Effector CD8-positive, alpha-beta T cell (primary cell): ENCODE results near the gene TBX4.
"Not testable (repeated sequence)": the region's sequence is repeated elsewhere in the genome, so short reads cannot be mapped to it uniquely, and the experiment has no call there.

Source experiments
- DNase-seq: peaks from one replicate; lab custom pipeline; 2025; lab: John Stamatoyannopoulos, UW

Gene TBX4

DNA sequence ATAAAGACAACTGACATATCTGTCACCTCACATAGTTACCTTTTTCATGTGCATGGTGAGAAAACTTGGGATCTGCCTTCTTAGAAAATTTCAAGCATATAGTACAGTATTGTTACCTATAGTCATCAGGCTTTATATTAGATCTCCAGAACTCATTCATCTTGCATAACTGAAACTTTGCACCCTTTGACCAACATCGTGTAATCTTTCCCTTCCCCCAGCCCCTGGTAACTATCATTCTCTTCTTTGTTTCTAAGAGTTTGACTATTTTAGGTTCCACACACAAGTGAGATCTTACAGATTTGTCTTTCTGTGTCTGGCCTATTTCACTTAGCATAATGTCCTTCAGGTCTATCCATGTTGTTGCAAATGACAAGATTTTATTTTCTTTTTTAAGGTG is 22.9 kb upstream of the TBX4 start:
- no peak for DNase-seq

- not testable (repeated sequence) for DNase-seq
Measured at GRCh38 chr17:61429831-61430230, 22.4 kb upstream of the TBX4 start.

- no peak for DNase-seq
Measured at GRCh38 chr17:61431594-61432311, 20.5 kb upstream of the TBX4 start.

DNA sequence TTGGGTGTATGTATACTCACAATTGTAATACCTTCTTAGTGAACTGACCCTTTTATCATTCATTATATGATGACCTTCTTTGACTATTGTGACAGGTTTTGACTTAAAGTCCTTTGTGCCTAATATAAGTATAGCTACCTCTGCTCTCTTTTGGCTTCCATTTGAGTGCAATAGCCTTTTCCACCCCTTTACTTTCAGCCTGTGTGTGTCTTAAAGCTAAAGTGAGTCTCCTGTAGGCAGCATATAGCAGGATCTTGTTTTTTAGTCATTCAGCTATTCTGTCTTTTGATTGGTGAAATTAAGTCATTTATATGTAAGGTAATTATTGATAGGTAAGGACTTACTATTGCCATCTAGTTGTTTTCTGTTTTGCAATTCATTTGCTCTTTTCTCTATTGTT is 15.9 kb upstream of the TBX4 start:
- DNase-seq, result no peak

DNA sequence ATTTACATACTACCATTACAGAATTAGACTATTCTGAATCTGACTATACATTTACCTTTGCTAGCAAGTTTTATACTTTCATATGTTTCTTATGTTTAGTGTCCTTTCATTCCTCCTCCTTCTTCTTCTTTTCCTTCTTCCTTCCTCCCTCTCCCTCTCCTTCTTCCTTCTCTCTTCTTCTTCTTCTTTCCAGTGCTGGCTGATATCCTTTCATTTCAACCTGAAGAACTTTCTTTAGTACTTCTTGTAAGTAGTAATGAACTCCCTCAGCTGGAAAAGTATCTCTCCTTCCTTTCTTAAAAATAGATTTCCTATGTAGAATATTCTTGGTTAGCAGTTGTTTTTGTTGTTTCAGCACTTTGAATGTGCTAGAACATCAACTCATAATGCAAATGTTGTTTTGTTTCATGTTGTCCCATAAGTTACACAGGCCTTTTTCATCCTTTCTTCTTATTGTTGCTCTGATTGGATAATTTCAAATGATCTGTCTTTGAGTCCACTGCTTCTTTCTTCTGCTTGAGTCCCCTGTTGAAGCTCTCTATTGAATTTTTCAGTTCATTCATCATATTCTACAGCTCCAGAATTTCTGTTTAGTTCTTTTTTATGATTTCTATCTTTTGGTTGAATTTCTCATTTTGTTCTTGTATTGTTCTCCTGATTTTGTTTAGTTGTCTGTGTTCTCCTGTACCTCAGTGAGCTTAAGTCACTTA is 15.1 kb upstream of the TBX4 start:
- DNase-seq, result no peak

GRCh38 chr17:61440697-61441096 is 11.5 kb upstream of the TBX4 start:
- DNase-seq, result no peak

DNA sequence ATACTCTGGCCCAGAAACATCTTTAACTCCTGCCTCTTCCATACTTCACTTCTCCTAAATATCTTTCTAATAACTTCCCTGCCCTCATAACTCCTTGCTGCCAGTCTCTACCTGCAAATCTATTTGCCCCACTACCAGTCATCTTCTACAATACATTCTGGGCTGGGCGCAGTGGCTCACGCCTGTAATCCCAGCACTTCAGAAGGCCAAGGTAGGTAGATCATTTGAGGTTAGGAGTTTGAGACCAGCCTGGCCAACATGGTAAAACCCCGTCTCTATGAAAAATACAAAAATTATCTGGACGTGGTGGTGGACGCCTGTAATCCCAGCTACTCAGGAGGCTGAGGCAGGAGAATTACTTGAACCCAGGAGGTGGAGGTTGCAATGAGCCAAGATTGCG is 10.7 kb upstream of the TBX4 start:
- not testable (repeated sequence) for DNase-seq

DNA sequence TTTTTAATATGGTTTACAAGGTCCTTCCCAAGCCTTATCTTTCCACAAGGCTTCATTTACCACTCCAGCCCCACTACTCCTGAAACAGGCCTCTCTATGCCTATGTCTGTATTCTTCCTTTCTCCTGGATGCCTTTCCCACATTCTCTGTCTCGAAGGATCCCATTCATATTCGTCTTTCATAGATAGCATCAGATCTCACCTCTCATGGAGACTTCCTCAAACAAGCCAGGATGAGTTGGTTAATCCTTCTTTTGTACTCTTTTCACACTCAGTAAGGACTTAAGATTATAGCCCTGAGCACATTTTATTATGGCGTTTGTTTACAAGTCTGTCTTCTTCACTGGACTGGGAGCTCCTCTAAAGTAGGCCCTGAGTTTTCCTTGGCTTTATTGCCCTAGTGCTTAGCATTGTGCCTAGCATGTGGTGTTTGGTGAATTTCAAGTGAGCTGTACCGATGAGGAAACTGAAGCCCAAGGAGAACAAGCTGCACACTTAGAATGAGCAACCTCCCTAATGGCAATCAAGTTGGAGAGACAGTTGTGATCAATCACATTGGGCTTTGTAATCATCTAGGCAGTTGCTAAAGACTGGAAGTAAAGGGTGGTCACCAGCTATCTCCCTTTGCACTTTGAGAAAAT is 10.0 kb upstream of the TBX4 start:
- no peak for DNase-seq

DNA sequence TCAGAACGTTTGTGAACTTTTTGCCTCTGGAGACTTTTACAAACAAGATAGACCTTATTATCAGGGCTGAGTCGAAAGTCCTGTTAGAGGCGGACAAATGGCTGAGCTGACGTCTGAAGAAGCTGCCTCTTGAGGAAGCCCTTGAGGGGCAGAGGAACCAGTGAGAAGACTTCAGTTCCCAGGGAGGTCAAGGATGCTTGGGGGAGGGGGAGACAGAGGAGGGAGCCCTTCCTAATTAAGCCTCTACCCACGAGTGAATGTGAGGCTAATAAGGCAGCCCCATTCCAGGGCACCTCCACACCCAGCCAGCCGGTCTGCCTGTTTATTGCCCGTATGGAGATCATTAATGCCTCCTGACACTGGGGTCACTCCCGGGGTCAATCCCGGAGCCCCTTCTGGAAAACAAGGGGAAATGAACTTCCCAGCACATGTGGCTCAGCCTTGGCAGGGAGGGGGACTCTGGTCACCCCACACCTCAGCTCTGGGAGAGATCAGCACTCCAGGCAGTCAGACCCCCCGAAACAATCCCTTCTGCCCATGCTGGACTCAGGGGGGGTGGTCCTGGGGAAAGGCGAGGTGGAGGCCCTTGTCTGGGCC is 9.2 kb upstream of the TBX4 start:
- no peak for DNase-seq

DNA sequence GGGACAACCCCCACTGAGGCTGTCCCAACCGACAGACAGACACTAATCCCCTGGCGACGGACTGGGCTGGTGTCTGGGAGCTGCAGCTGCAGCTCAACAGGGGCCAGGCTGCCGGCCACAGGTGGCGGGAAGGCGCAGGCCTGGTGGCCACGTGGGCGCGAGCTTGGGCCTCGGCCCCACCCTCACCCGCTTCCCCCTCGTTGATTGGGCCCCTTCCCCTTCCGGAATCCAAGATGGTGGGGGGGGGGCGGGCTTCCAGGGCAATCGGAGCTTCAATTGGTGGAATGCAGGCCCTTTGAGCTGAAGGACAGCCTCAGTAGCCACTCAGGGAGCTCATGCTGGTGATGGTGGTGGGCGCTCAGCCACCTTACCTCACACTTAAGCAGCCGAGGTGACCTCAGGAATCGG is 8.7 kb upstream of the TBX4 start:
- no peak for DNase-seq

DNA sequence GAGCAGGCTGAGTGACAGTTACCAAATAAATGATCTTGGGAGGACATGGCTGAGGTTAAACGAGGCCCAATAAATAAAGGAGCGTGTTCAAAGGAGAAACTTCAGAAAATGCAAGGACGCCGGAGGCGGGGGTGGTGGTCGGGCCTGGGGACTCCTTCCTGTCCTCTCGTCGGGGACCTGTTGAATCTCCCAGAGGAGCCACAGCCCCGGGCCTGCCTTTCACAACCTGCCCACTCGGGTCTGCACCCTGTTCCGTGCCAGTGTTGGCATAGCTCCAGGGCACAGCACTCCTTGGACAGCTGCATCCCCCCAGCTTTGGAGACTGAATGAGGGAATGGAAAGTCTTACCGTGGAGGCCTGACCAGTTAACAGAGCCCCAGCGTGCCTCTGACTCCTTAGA is 8.1 kb upstream of the TBX4 start:
- no peak for DNase-seq

- no peak for DNase-seq
Measured at GRCh38 chr17:61444831-61445230, 7.4 kb upstream of the TBX4 start.

- no peak for DNase-seq
Measured at GRCh38 chr17:61447358-61447757, 4.9 kb upstream of the TBX4 start.

- no peak for DNase-seq
Measured at GRCh38 chr17:61448042-61448441, 4.2 kb upstream of the TBX4 start.

DNA sequence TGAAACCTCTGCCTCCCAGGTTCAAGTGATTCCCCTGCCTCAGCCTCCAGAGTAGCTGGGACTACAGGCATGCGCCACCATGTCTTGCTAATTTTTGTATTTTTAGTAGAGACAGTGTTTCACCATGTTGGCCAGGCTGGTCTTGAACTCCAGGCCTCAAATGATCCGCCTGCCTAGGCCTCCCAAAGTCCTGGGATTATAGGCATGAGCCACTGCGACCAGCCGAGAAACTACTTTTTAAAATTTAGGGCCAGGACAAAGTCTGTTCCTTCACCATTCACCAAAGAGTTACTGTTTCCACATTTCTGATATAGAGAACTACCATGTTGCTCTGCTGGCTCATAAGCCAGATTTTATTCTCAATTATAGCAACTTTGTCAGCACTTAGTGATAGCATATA is 3.1 kb upstream of the TBX4 start:
- not testable (repeated sequence) for DNase-seq

GRCh38 chr17:61449707-61450640 is 2.2 kb upstream of the TBX4 start:
- no peak for DNase-seq

GRCh38 chr17:61450641-61451537 is 1.3 kb upstream of the TBX4 start:
- DNase-seq, result no peak

GRCh38 chr17:61451538-61452300 is 503 bp upstream of the TBX4 start:
- DNase-seq, result no peak

DNA sequence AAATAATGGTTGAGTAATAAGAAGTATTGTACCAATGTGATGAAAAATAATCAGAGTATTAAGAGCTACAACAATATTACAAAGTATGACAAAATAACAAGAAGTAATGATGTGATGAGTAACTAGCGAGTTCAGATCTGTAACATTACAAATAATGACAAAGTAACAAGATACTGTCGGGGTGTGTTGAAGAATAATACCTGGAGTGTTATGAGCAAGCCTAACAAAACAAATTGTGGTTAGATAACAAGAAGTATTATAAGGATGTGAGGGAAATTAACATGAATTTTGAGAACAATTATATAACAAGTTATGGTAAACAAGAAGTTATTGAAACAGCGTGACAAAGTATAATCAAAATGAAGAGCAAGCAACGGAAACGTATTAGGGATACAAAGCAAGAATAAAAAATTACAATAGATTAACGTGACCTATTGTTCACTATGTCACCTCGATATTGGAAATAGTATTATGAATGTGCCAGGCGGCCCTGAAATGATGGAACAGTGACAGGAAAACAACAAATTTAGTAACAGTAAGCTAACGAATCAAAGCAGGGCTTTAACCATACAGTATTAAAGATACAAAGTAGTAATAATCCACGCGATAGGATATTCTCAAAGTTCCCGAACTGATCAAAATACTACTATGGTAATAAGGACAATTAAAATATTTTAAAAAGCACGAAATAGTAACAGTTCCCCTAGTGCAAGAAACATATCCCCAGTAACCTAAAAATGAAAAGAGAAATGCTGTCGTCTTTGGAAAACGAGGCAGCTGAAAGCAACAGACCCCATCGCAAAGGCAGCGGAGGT is 1.6 kb downstream of the TBX4 start:
- DNase-seq, result no peak
